Coronary artery (tissue), 2 donors: ENCODE measurements around the gene AGR3.
A peak's percentile ranks its signal among the peaks of the same experiment; 100 is the strongest.

ENCODE experiments used
- DNase-seq: peaks from one replicate; pipeline ENCODE4 v3.0.0-alpha.2; 2017; ENCODE audit warnings: low spot score
- H3K27ac ChIP-seq, 2 donors: fragments of 200-600 bp; sonication (generic); one replicate each; pipeline ENCODE4 v1.5.1; 2016 to 2019
- H3K4me3 ChIP-seq: fragments of 200-600 bp; sonication (generic); 2 replicates; pipeline ENCODE4 v1.5.1; 2016; ENCODE audit warnings: mild to moderate bottlenecking, moderate library complexity
- CTCF ChIP-seq: fragments of 200-600 bp; sonication (generic); IDR thresholded peaks from one replicate; pipeline ENCODE4 v1.5.1; 2019; ENCODE audit warnings: antibody characterized with exemption

Gene AGR3

GRCh38 chr7:16881844-16882243 lies at the start of gene AGR3:
TSS of gene AGR3 (minus strand) at chr7:16881983. CDS start at chr7:16878618, 3,365 bp downstream.
- no peak for DNase-seq
- no peak within 1 kb of the TSS for H3K4me3 ChIP-seq
- H3K27ac ChIP-seq, result no peak within 1 kb of the TSS

DNA sequence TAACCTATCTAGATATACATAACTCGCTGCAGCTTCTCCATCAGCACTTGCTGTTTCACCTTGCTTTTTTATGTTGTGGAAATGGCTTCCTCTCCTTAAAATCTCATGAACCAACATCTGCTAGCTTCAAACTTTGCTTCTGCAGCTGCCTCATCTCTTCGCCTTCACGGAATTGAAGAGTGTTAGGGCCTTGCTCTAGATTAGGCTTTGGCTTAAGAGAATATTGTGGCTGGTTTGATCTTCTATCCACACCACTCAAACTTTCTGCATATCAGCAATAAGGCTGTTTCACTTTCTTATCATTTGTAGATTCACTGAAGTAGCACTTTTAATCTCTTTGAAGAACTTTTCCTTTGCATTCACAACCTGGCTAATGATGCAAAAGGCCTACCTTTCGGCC lies 49.2 kb upstream of the AGR3 start:
- TF ChIP-seq CTCF, result no peak
- H3K27ac ChIP-seq, result no peak overlapping the region
- DNase-seq, result no peak

More at GRCh38 chr7:16881844-16882243, at the start of gene AGR3:
- TF ChIP-seq CTCF, result no peak

DNA sequence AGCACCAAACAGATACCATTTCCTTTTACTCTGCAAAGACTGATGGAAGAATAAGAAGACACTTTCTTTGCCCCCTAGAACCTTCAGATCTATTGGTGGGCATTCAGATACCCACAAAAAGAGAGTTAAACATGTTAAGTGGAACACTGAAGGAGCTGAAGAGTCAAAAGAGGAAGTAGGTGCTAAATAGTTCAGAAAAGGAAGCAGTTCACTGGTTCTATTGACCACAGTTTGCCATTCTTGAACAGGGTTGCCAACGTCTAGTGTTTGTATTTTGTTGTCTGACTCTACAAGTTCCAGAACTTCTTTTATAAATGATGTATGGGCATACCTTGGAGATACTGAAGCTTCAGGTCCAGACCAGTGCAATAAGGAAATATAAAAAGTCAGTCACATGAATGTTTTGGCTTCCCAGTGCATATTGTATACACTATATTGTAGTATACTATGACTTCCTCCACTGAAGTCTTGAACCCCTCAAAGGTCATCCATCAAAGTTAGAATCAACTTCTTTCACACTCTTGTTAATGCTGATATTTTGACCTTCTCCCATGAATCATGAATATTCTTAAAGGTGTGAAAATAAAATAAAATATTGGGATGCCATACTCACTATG lies 47.5 kb upstream of the AGR3 start:
- no peak overlapping the region for H3K27ac ChIP-seq
- no peak overlapping the region for H3K4me3 ChIP-seq
- DNase-seq, result no peak
- TF ChIP-seq CTCF, result no peak

More for the DNA sequence above, 49.2 kb upstream of the AGR3 start:
- no peak overlapping the region for H3K4me3 ChIP-seq

DNA sequence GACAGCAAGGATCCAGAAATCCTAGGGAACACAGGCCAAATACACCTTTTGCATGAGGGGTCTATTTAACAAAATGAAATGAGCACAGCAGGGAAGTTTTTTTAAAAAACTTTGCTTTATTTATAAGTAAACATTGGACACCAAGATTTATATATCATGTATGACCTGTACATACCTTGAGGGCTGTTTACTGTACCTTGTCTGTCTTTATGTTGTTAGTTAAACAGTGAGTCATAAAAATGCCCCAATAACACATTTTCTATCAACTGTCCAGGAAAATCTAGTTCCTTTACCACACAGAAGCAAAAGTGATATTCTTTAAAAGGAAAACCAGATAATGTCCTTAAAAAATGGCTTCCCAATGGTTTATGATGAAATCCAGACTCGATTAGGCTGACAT lies 45.1 kb upstream of the AGR3 start:
- TF ChIP-seq CTCF, result no peak
- H3K4me3 ChIP-seq, result no peak overlapping the region
- H3K27ac ChIP-seq, result no peak overlapping the region
- no peak for DNase-seq

GRCh38 chr7:16926283-16926682 lies 44.5 kb upstream of the AGR3 start:
- no peak overlapping the region for H3K27ac ChIP-seq
- H3K4me3 ChIP-seq, result peak overlapping the region; percentile 41
- no peak for DNase-seq
- TF ChIP-seq CTCF, result peak; percentile 51

GRCh38 chr7:16925609-16926008 lies 43.8 kb upstream of the AGR3 start:
- Histone ChIP-seq H3K27ac (no peak overlapping the region), H3K4me3 (no peak overlapping the region)
- no peak for DNase-seq
- no peak for TF ChIP-seq CTCF

- Histone ChIP-seq H3K4me3 (no peak overlapping the region), H3K27ac (no peak overlapping the region)
- no peak for DNase-seq
- TF ChIP-seq CTCF, result no peak
These were observed 41.2 kb upstream of the AGR3 start for GRCh38 chr7:16923019-16923418.
